ENCODE measurements around the gene ZNHIT2.
A peak's percentile ranks its signal among the peaks of the same experiment; 100 is the strongest.

The ZNHIT2 gene

GRCh38 chr11:65100674-65101350, 16.7 kb downstream of the ZNHIT2 start:
- no peak for DNase-seq

GRCh38 chr11:65096926-65097325, 20.6 kb downstream of the ZNHIT2 start:
- DNase-seq, result no peak

GRCh38 chr11:65095974-65096806, 21.3 kb downstream of the ZNHIT2 start, which contains the start of gene VPS51:
TSS of gene VPS51 (plus strand) at chr11:65096214. CDS start at chr11:65096251, 37 bp downstream.
- peak; percentile 37 for DNase-seq

- DNase-seq, result no peak
Observed at GRCh38 chr11:65095427-65095826, 22.1 kb downstream of the ZNHIT2 start.

- no peak for DNase-seq
Observed at GRCh38 chr11:65090628-65091027, 26.9 kb downstream of the ZNHIT2 start.

- DNase-seq, result no peak
Observed at GRCh38 chr11:65089621-65090020, 27.9 kb downstream of the ZNHIT2 start.

- no peak for DNase-seq
Observed at GRCh38 chr11:65087827-65088226, 29.7 kb downstream of the ZNHIT2 start.

- DNase-seq, result no peak
Observed at GRCh38 chr11:65087216-65087615, 30.3 kb downstream of the ZNHIT2 start.

GRCh38 chr11:65086809-65087208, 30.7 kb downstream of the ZNHIT2 start:
- no peak for DNase-seq

GRCh38 chr11:65085446-65085845, 32.1 kb downstream of the ZNHIT2 start:
- no peak for DNase-seq

GRCh38 chr11:65084598-65085375, 32.7 kb downstream of the ZNHIT2 start:
- DNase-seq, result no peak

- peak; percentile 89 for DNase-seq
Observed at GRCh38 chr11:65083834-65084597, 33.5 kb downstream of the ZNHIT2 start, which contains the start of the genes CDCA5 and ZFPL1. TSS of gene CDCA5 (minus strand) at chr11:65084040. CDS start at chr11:65083978, 62 bp downstream. TSS of gene ZFPL1 (plus strand) at chr11:65084222. CDS start at chr11:65084699, 477 bp downstream.

GRCh38 chr11:65083134-65083833, 34.2 kb downstream of the ZNHIT2 start:
- no peak for DNase-seq

- no peak for DNase-seq
Observed at GRCh38 chr11:65078786-65079342, 38.6 kb downstream of the ZNHIT2 start.

- no peak for DNase-seq
Observed at GRCh38 chr11:65078151-65078550, 39.4 kb downstream of the ZNHIT2 start.

GRCh38 chr11:65077451-65077850, 40.0 kb downstream of the ZNHIT2 start:
- DNase-seq, result no peak

- DNase-seq, result no peak
Observed at GRCh38 chr11:65072631-65072966, 44.9 kb downstream of the ZNHIT2 start.

GRCh38 chr11:65071907-65072630, 45.4 kb downstream of the ZNHIT2 start:
- no peak for DNase-seq

- no peak for DNase-seq
Observed at GRCh38 chr11:65069217-65069616, 48.3 kb downstream of the ZNHIT2 start.

GRCh38 chr11:65067446-65067845, 50.1 kb downstream of the ZNHIT2 start:
- DNase-seq, result no peak

- peak; percentile 60 for DNase-seq
Observed at GRCh38 chr11:65066805-65067291, 50.7 kb downstream of the ZNHIT2 start.

Measured in NCI-H187 treated with DMSO at 0.1 percent for 48 hours (cell line).